SKM-1 (cell line): ENCODE measurements around the gene PITPNM3.

Experiments
- DNase-seq: peaks from one replicate; lab custom pipeline; 2025; ENCODE audit not compliant: unreplicated experiment; lab: John Stamatoyannopoulos, UW

PITPNM3 gene

GRCh38 chr17:6413065-6413464, 143.3 kb downstream of the PITPNM3 start:
- DNase-seq: peak; percentile 1

GRCh38 chr17:6408735-6409134, 147.6 kb downstream of the PITPNM3 start:
- DNase-seq: no peak

- DNase-seq: no peak
Observed at GRCh38 chr17:6408276-6408675, 148.1 kb downstream of the PITPNM3 start.

- no peak for DNase-seq
Observed at GRCh38 chr17:6402258-6402657, 154.1 kb downstream of the PITPNM3 start.
